Head of caudate nucleus (tissue), 42 donors: Measurements from ENCODE around the gene GHRHR.

Experiments used
- DNase-seq, 42 donors: peaks; one replicate each; pipeline versions ENCODE4 v3.0.0 to v3.0.0-alpha.2; 2020 to 2021; ENCODE audit warnings: mixed read lengths in 7 of 42
- intact Hi-C: fragments of 100-400 bp; cut with DNase I; formaldehyde crosslinking; loops from one replicate; pipeline ENCODE4 v1.15.0; 2022

GHRHR gene

GRCh38 chr7:30989824-30990672 is 26.3 kb downstream of the GHRHR start:
- intact Hi-C loops = loop anchor here (10.0 kb wide), 1 partner anchor 65 kb away; the partner anchor contains the start of gene ADCYAP1R1
- DNase-seq = no peak

GRCh38 chr7:30990673-30991170 is 27.0 kb downstream of the GHRHR start:
- DNase-seq = no peak
- intact Hi-C loops = no loop called here

GRCh38 chr7:30992414-30992813 is 28.7 kb downstream of the GHRHR start:
- DNase-seq = no peak
- intact Hi-C loops = no loop called here

GRCh38 chr7:30994206-30995100 is 30.7 kb downstream of the GHRHR start:
- intact Hi-C loops = no loop called here
- no peak for DNase-seq

GRCh38 chr7:30995536-30995935 is 31.8 kb downstream of the GHRHR start:
- DNase-seq = no peak
- intact Hi-C loops = no loop called here

- DNase-seq = peak in 1 of 42 donors; percentile 39
- intact Hi-C loops = no loop called here
Measured at GRCh38 chr7:30996256-30996655, 32.5 kb downstream of the GHRHR start.

- intact Hi-C loops = no loop called here
- no peak for DNase-seq
Measured at GRCh38 chr7:30996883-30997282, 33.1 kb downstream of the GHRHR start.

- no peak for DNase-seq
- intact Hi-C loops = no loop called here
Measured at GRCh38 chr7:30997316-30997715, 33.6 kb downstream of the GHRHR start.

GRCh38 chr7:30998180-30998579 is 34.4 kb downstream of the GHRHR start:
- intact Hi-C loops = no loop called here
- no peak for DNase-seq

- intact Hi-C loops = no loop called here
- no peak for DNase-seq
Measured at GRCh38 chr7:31000161-31000693, 36.5 kb downstream of the GHRHR start.

GRCh38 chr7:31000779-31001178 is 37.0 kb downstream of the GHRHR start:
- no peak for DNase-seq
- intact Hi-C loops = no loop called here

GRCh38 chr7:31002256-31002655 is 38.5 kb downstream of the GHRHR start:
- intact Hi-C loops = no loop called here
- DNase-seq = no peak

- DNase-seq = no peak
- intact Hi-C loops = no loop called here
Measured at GRCh38 chr7:31003097-31003496, 39.3 kb downstream of the GHRHR start.

GRCh38 chr7:31003721-31004120 is 40.0 kb downstream of the GHRHR start:
- no peak for DNase-seq
- intact Hi-C loops = no loop called here

- intact Hi-C loops = no loop called here
- DNase-seq = no peak
Measured at GRCh38 chr7:31004393-31004792, 40.6 kb downstream of the GHRHR start.

GRCh38 chr7:31006857-31007256 is 43.1 kb downstream of the GHRHR start:
- intact Hi-C loops = no loop called here
- DNase-seq = no peak

GRCh38 chr7:31007634-31008033 is 43.9 kb downstream of the GHRHR start:
- DNase-seq = no peak
- intact Hi-C loops = no loop called here

GRCh38 chr7:31014826-31015225 is 51.1 kb downstream of the GHRHR start:
- intact Hi-C loops = no loop called here

GRCh38 chr7:31017032-31017675 is 53.4 kb downstream of the GHRHR start:
- intact Hi-C loops = no loop called here
- DNase-seq = no peak

More at GRCh38 chr7:31014826-31015225, 51.1 kb downstream of the GHRHR start:
- no peak for DNase-seq
